Activated CD4-positive, CD25-positive, alpha-beta regulatory T cell treated with anti-CD3 and anti-CD28 coated beads, Interleukin-2, amount 50 U/mL, for 16 hours (primary cell): ENCODE results near the gene RPGR.

Experiments used
- DNase-seq: peaks from one replicate; pipeline ENCODE4 v3.0.0-alpha.2; 2020; ENCODE audit warnings: low read depth, low spot score

RPGR gene

GRCh38 chrX:38256019-38256418 lies 71.3 kb downstream of the RPGR start:
- no peak for DNase-seq

GRCh38 chrX:38249965-38250364 lies 77.3 kb downstream of the RPGR start:
- DNase-seq: no peak

DNA sequence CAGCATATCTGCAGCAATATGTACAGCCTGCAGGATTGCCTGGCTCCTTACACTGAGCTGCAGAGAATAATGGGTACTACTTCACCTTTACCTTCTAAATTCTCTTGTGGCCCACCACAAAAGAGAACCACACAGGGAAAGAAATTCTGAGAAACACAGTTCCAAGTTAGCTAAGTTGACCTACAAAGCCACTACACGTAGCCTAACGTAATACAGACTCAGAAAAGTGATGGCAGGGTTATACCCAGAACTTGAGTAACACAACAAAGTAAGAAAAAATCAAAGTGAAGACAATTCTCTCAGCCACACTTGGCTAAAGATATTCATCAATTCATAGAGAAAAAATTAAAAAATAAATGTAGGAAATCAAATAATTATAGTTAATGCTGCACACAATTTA lies 80.3 kb downstream of the RPGR start:
- no peak for DNase-seq

GRCh38 chrX:38240541-38240940 lies 86.8 kb downstream of the RPGR start:
- DNase-seq: no peak

- no peak for DNase-seq
These were observed 90.3 kb downstream of the RPGR start for GRCh38 chrX:38236901-38237615.

DNA sequence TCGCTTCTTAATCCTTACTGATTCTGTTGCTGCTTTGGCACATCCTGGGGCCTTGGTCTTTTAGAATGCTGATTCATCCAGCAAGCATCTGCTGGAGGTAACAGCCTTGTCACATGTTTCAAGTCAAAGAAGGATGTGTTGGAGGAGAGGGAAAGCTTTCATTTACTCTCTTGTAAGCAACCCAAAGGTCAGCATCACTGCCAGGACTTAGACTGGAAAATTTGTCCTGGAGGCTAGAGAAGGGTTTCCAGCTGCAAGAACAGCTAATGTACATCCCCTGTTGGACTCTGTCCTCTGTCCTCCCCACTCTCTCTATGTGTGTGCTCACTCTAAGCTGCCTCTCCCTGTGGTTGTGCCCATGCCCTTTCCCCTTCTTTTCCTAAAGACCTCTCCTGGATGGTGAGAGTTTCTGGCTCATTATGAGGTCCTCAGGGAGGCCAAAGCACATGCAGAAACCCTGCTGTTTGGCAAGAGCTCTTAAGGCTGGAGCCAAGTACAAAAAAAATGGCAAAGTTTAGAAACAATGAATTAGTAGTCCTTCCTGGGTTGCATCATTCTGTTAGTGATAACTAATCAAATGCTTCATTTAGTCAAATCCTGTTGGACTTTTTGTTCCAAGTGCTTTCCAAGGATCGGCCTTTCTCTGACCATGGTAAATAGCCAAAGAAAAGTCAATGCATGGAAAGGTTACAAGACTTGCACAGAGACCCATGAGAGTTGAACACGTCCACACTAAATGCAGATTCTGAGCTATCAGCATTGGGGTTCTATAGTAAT lies 93.2 kb downstream of the RPGR start:
- no peak for DNase-seq

DNA sequence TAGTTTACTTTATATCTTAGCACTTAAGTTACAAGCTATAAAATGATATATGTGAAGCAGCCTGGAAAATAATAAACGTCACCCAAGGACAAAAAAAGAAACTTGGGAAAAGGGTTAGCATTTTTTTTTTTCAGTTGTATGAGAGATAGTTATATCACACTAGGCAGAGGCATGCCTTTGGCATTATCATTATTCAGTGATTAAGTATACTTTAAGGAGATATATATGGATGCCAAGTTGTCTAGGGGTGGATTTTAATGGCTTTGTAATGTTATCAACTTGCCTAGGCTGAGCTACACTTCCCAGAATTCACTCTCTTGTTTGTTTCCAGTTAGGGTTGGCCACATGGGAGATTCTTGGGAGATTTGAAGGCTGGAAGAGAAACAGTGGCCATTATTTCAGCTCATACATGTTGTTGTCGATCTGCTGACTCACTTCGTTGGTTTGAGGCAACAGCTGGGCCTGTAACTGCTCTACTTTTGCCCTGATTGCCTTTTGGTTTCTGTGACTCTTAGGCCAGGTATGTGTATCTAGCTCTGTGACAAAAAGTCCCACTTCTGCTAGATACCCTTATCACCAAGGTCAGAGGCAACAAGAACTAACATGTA lies 95.1 kb downstream of the RPGR start:
- DNase-seq: no peak

DNA sequence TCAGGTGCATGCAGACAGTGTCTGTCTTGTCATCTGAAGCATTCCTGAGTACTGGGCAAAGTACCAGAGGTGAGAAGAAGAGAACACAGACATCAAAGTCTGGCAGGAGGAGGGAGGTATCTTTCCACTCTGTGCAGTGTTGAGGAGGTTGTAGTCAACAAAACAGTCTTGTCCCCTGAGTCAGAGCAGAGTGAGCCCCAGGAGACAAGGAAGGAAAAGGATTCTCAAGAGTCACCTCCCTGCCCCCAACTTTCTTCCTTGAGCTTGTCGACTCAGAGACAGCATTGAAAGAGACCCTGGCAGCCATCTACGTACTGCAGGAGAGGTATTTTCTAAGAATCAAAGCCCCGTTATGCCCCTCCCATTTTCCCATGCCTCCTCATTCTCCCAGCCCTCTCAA lies 102.2 kb downstream of the RPGR start:
- DNase-seq: no peak

DNA sequence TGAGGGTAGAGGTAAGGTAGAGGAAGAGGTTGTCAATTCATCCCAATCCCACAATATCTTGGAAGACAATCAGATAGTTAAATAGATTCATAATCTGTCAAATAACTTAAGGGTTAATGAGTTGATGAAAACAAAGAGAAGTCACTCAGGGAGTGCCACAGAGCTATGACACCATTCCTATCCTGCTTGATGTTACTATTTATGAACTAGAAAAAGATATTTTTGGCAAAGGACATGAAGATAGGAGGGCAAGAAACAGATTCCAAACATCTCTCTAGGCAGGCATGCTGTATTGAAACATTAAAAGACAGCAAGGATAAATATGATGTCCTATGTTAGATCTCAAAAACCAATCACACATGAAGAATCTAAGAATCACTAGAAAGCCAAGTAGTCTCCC lies 103.1 kb downstream of the RPGR start:
- no peak for DNase-seq

DNA sequence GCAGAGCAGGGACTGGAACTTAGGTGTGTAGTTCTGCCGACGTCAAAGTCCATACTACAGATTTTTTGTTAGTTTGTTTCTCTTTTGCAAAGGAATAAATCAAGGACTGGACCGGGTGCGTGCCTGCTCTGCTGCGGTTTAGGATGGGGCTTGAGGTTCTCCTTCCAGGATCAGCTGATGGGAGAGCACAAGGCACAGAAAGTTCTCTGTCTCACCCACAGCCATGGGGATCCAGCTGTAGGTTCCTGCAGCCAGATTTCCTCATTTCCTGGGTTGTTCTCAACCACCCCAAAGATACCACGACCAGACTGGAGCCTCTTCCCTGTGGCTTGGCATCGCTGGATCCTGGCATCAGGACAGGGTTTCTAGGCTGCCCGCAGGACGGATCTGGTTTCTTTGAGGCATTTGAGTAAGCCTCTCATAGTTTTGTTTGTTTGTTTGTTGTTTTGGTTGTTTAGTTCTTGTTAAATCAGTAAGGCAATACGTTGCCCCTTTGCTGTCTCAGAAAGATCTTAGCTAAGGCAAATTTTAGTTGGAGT lies 105.8 kb downstream of the RPGR start:
- DNase-seq: no peak

GRCh38 chrX:38220415-38221390 lies 106.6 kb downstream of the RPGR start, which contains the start of gene SRPX:
Gene SRPX, minus strand, starts transcription at chrX:38220871. Its CDS starts 79 bp downstream, at chrX:38220792.
- no peak for DNase-seq

DNA sequence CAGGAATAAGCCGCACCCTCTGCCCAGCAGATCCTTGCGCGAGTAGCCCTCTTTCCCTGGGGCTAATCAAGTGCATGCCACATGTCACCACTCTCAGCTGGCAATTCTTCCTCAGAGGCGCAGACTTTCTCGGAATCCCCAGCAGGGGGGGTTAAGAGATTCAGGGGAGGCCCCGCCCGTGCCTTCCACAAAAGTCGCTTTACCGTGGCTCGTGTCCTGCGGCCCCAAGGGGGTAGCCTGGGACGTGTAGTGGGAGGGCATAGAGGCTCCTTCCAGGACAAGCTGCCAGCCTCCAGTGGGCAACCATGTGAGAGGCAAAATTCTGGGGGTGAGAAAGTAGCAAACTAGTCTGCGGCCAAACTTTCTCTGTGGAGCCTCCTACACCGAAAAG lies 107.3 kb downstream of the RPGR start:
- DNase-seq: no peak
